GM13976 (cell line): ENCODE measurements around the gene OR6Q1.
"Not testable (repeated sequence)": the region's sequence is repeated elsewhere in the genome, so short reads cannot be mapped to it uniquely, and the experiment has no call there.

ENCODE experiments used
- DNase-seq: peaks from one replicate; pipeline ENCODE4 v3.0.0; 2012; ENCODE audit warnings: low spot score
- in situ Hi-C: fragments of 300-500 bp; cut with MboI; formaldehyde crosslinking; loops from one replicate; pipeline ENCODE4 v1.12.0; 2022; ENCODE audit warnings: low sequenced_read_pairs, mixed read lengths, inconsistent platforms; ENCODE audit not compliant: unreplicated experiment
- TF ChIP-seq, protein P1 (sequence below): IDR thresholded peaks from 2 replicates; pipeline ENCODE4 v1.5.1; 2012; ENCODE audit warnings: borderline replicate concordance, mild to moderate bottlenecking; ENCODE audit not compliant: insufficient read depth; ENCODE audit errors: extremely low read depth, missing control alignments, control extremely low read depth

Gene OR6Q1, protein sequence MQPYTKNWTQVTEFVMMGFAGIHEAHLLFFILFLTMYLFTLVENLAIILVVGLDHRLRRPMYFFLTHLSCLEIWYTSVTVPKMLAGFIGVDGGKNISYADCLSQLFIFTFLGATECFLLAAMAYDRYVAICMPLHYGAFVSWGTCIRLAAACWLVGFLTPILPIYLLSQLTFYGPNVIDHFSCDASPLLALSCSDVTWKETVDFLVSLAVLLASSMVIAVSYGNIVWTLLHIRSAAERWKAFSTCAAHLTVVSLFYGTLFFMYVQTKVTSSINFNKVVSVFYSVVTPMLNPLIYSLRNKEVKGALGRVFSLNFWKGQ

DNA sequence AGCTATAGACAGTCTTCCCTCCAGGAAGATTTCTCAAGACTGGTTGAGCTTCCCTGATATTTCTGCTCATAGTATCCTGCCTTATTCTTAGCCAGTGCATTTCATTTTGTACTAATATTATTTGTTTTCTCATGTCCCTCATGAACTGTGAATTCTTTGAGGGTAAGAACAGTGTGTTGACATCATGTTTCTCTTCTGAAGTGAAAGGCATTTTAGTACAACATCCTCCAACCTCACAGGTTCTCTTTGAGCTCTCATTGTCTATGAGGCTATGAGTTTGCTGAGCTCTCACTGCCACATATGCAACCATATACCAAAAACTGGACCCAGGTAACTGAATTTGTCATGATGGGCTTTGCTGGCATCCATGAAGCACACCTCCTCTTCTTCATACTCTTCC is at the start of gene OR6Q1:
Gene OR6Q1 (plus strand): TSS at position 301 of the 400 bp plus-strand sequence. CDS start 0 bp downstream, at position 301.
- in situ Hi-C loops: no loop called here
- DNase-seq: no peak
- TF ChIP-seq, protein P1, sequence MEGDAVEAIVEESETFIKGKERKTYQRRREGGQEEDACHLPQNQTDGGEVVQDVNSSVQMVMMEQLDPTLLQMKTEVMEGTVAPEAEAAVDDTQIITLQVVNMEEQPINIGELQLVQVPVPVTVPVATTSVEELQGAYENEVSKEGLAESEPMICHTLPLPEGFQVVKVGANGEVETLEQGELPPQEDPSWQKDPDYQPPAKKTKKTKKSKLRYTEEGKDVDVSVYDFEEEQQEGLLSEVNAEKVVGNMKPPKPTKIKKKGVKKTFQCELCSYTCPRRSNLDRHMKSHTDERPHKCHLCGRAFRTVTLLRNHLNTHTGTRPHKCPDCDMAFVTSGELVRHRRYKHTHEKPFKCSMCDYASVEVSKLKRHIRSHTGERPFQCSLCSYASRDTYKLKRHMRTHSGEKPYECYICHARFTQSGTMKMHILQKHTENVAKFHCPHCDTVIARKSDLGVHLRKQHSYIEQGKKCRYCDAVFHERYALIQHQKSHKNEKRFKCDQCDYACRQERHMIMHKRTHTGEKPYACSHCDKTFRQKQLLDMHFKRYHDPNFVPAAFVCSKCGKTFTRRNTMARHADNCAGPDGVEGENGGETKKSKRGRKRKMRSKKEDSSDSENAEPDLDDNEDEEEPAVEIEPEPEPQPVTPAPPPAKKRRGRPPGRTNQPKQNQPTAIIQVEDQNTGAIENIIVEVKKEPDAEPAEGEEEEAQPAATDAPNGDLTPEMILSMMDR: no peak

DNA sequence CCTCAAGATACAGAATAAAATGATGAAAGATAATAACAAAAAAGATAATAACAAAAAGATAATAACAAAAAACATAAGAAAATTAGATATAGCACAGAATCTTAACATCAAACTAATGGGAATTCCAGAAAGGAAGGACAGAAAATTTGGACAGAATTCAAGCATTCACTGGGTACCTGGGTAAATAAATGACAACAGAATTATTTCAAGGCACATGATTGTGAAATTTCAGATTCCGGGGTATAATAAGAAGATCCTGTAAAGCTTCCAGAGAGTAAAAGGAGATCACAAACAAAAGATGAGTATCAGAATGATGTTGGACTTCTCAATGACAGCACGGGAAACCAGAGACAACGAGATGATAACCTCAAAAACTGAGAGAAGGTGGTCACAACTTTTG is 49.2 kb upstream of the OR6Q1 start:
- in situ Hi-C loops: no loop called here
- TF ChIP-seq, protein P1: no peak
- no peak for DNase-seq

DNA sequence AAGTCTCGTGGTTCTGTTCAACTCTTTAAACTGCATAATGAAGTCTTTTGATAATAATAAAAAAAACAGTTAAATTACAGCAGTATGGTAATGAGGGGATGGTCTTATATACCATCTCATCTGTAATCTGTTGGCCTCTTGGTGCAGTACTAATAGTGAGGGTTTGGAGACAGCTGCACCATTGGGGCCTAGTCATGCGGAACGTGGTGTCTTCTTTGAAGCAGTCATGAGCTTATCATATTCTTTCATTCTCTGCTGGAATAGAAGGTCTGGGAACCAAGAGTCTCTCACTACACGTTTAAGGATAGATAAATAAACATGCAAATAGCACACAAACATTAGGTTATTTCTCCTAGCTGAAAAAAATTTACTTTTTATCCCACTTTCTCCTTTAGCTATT is 48.0 kb upstream of the OR6Q1 start:
- TF ChIP-seq, protein P1: no peak
- no peak for DNase-seq
- in situ Hi-C loops: no loop called here

DNA sequence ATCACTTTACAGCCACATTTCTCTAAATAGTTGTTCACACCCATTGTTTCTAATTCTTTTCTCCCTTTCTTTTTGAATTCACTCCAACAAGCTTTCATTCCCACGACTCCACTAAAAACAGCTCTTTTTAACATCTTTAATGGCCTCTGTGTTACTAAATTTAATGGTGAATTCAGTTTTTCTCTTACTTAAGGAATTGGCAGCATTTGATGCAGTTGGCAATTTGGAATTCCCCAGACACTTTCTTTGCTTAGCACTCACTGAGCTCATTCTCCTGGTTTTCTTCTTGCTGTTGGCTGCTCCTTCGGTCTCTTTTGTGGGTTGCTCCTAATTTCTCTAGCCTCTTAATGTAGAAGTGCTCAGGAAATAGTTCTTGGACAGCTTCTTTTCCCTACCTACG is 47.6 kb upstream of the OR6Q1 start:
- in situ Hi-C loops: no loop called here
- no peak for DNase-seq
- TF ChIP-seq, protein P1: no peak

DNA sequence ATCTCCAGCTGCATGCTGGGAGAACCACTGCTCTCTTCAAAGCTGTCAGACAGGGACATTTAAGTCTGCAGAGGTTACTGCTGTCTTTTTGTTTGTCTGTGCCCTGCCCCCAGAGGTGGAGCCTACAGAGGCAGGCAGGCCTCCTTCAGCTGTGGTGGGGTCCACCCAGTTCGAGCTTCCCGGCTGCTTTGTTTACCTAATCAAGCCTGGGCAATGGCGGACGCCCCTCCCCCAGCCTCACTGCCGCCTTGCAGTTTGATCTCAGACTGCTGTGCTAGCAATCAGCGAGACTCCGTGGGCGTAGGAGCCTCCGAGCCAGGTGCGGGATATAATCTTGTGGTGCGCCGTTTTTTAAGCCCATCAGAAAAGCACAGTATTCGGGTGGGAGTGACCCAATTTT is 31.2 kb upstream of the OR6Q1 start:
- DNase-seq, in situ Hi-C loops: not testable (repeated sequence)

DNA sequence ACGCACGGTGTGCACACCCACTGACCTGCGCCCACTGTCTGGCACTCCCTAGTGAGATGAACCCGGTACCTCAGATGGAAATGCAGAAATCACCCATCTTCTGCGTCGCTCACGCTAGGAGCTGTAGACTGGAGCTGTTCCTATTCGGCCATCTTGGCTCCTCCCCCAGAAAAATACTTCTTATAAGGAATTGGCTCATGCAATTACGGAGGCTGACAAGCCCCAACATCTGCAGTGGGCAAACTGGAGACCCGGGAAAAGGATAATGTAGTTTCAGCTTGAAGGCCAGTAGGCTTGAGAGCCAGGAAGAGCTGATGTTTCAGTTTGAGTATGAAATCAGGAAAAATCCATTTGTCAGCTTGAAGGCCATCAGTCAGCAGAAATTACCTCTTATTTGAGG is 30.7 kb upstream of the OR6Q1 start:
- DNase-seq, in situ Hi-C loops: not testable (repeated sequence)

DNA sequence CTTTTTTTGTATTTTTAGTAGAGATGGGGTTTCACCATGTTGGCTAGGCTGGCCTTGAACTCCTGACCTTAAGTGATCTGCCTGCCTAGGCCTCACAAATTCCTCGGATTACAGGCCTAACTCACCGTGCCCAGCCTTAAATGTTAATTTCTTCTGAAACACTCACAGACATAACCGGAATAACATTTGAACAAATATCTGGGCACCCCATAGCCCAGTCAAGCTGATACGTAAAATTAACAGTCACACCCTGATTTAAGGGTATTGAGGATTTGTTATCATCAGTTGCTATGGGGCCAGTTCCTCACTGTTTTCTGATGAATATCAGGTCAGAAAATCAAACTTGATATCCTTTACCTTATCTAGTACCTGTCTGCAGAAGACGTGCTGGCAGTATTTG is 30.1 kb upstream of the OR6Q1 start:
- TF ChIP-seq, protein P1: no peak
- DNase-seq: no peak
- in situ Hi-C loops: no loop called here

DNA sequence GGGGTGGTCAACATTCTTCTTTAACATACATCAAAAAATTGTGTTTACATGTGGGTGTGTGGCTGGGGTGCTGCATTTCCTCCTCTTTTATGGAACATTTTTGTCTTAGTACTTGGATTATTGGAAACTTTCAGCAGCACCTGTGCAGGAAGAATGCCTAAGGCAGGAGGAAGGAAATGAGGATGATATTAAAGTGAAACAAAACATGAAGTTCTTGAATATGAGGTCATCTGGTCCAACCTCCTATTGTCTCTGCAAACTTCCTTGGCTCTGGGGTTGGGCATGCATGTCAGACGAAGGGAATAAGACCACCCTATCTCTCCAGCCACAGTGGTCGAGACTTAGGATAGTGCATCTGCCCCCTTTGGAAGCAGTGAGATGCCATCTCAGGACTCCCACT is 27.7 kb upstream of the OR6Q1 start:
- in situ Hi-C loops: no loop called here
- TF ChIP-seq, protein P1: no peak
- DNase-seq: no peak
